CD4-positive, alpha-beta T cell treated with Interleukin-17A for 4 hours (primary cell): ENCODE measurements around the gene STK16.
"Not testable (repeated sequence)": the region's sequence is repeated elsewhere in the genome, so short reads cannot be mapped to it uniquely, and the experiment has no call there.

ENCODE experiments used
- DNase-seq: peaks from one replicate; pipeline ENCODE4 v3.0.0-alpha.2; 2020; ENCODE audit warnings: mixed read lengths

STK16 gene

GRCh38 chr2:219272356-219272755 lies 27.1 kb downstream of the STK16 start:
- DNase-seq = no peak

DNA sequence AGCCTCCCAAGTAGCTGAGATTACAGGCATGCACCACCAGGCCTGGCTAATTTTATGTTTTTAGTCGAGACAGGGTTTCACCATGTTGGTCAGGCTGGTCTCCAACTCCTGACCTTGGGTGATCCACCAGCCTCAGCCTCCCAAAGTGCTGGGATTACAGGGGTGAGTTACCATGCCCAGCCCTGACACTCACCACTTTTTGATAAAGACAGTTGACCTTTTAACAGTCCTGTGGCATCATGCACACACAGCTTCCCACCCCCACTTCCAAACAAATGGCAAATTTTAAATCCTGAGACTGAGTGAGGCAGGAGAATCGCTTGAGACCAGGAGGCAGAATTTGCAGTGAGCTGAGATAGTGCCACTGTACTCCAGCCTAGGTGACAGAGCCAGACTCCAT lies 27.7 kb downstream of the STK16 start:
- no peak for DNase-seq

DNA sequence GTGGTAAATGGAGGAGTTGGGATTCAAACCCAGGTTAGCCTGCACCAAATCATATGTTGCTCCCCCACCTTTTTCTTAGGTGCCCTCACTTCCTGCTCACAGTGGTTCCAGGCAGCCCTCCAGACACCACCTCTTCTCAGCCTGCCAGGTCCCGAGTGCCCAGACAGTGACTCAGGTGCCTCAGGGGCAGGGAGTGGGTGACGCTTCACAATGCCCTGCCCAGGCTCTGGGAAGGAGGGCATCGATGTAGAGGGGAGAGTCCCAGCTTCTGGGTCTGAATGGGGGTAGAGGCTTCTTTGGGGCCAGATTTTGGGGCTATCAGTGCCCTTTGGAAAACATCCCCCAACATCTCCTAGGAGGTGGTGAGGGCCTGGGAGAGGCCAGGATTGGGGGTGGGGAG lies 28.7 kb downstream of the STK16 start:
- DNase-seq = no peak

- no peak for DNase-seq
Measured at GRCh38 chr2:219274361-219274921, 29.2 kb downstream of the STK16 start.

DNA sequence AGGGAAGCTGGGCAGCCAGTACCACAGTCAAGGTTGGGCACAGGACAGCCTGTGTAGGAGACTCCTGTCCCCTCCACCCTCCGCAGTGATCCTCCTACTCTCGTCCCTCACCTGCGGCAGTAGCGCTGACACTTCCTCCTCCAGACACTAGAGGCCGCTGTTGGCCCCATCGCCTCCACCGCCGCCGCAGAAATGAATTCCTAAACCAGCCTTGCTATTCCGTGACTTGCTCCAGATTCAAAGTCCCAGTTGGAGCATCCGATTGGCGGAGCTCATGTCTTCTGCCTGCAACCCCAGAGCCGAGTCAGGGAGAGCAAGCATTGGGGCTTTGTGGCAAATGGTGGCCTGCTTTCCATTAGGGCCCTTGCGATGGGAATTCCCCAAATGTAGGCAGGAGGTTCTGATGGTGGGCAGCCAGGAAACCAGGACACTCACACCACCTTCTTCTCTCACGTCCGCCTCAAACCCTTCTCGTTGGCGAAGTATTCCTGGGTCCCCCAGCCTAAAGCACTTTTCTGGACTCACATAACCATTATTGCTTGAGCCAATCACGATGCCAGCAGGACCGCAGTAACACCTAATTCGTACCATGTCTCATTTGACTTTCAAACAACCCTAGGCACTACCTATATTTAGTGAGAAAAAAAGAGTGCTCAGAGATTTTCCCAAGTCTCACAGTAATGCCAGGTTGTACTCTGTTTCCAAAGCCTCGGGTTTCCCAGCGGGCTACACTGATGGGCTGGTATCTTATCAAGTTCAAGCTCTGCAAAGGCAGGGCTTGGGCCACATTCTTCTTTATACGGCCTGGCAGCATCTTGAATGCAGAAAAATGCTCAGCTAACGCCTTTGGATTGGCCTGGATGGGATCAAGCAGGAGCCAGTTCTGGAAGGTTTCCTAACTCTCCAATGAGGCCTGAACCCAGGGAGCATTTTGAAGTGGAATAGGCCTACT lies 32.7 kb downstream of the STK16 start:
- peak; percentile 82 for DNase-seq

- no peak for DNase-seq
Measured at GRCh38 chr2:219278655-219279150, 33.4 kb downstream of the STK16 start.

- peak; percentile 99 for DNase-seq
Measured at GRCh38 chr2:219279151-219279915, 34.1 kb downstream of the STK16 start, which contains the start of gene DNAJB2. DNAJB2 (plus strand) TSS chr2:219279366; CDS start chr2:219279834, 468 bp downstream.

GRCh38 chr2:219279916-219280516 lies 34.7 kb downstream of the STK16 start:
- no peak for DNase-seq

GRCh38 chr2:219280651-219281050 lies 35.4 kb downstream of the STK16 start:
- DNase-seq = no peak

GRCh38 chr2:219281588-219281987 lies 36.3 kb downstream of the STK16 start:
- DNase-seq = no peak

DNA sequence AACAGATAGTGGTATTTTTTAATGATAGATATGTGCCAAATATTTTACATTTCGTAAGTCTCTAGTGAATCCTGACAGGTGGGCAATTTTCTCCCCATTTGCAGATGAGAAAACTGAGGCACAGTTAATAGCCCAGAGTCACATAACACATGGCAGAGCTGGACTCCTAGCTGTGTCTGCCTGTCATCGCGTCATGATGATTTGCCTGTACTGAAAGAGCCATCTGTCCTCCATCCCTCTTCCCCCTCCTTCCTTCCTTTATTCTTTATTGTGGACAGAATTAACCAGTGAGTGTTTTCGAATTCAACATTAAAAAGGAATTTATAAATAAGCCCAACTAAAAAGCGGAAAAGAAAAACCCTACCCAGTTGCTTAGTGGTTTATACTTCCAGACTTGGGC lies 37.1 kb downstream of the STK16 start:
- no peak for DNase-seq

DNA sequence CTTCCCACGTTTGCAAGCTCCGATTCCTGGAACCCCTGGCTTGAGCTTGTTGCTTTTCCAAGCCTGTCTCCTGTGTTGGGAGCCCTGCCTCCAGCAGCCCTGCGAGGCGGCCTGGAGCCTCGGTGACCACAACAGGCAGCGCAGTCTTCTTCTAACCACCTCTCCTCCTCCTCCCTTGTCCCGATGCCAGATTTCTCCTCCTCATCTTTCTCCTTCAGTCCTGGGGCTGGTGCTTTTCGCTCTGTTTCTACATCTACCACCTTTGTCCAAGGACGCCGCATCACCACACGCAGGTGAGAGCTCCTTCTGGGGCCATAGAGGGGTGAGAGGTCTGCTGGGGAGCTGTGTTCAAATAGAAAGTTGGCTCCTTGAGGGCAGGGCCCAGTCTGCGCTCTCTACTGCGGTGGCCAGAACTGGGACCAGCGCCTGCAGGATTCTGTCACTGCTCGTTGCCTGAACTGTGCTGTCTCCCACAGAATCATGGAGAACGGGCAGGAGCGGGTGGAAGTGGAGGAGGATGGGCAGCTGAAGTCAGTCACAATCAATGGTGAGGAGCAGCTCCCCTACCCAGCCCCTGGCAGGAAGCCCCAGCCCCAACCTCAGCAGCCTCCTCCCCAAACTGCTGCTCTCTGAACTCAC lies 37.8 kb downstream of the STK16 start:
- no peak for DNase-seq

DNA sequence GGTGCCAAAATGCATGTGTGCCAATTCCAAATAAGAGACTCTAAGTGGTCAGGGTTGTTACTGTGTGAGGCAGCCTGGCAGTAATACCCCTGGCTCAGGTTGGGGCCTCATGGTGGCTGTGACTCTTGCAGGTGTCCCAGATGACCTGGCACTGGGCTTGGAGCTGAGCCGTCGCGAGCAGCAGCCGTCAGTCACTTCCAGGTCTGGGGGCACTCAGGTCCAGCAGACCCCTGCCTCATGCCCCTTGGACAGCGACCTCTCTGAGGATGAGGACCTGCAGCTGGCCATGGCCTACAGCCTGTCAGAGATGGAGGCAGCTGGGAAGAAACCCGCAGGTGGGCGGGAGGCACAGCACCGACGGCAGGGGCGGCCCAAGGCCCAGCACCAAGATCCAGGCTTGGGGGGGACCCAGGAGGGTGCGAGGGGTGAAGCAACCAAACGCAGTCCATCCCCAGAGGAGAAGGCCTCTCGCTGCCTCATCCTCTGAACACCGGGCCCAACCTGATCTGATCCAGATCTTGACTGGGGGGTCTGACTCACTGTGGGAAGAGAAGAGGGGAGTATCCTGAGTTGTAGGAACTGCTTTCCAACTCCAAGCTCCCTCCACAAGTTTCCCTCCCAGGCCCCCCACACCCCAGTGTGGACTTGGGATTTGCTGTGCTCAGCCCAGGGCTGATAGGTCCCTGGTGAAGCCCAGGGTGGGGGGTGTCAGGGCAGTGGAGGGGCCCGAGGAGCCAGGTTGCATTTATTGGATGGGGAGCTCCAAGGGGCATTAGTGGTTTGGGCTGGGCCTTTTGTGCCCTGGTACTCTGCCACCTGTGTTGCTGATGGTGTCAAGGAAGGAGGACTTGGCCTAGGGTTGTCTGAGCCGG lies 39.5 kb downstream of the STK16 start:
- DNase-seq = no peak

- DNase-seq = no peak
Measured at GRCh38 chr2:219285373-219285735, 40.1 kb downstream of the STK16 start.

- DNase-seq = no peak
Measured at GRCh38 chr2:219285894-219286425, 40.7 kb downstream of the STK16 start.

- DNase-seq = no peak
Measured at GRCh38 chr2:219286436-219287115, 41.3 kb downstream of the STK16 start.

GRCh38 chr2:219287116-219287440 lies 41.8 kb downstream of the STK16 start:
- not testable (repeated sequence) for DNase-seq

- no peak for DNase-seq
Measured at GRCh38 chr2:219287580-219288265, 42.4 kb downstream of the STK16 start.

DNA sequence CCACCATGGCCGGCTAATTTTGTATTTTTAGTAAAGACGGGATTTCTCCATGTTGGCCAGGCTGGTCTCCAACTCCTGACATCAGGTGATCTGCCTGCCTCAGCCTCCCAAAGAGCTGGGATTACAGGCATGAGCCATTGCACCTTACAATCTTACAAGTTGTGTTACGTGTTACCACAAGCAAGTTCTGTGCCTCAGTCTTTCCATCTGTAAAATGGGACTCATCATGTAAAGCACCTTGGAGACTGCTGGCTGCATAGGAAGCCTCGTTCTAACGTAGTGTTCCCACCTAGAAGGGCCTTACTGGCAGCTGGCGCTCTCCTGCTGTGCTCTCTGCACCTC lies 43.9 kb downstream of the STK16 start:
- DNase-seq = no peak
